ENCODE results near the gene HOMER1. TPM values are rescaled to one million over a fixed set of nuclear protein-coding genes. Genes with fewer than 3 reads are reported as not detected.

Gene HOMER1
- total and polyA plus RNA-seq, 2 of the 13 experiments (the other 11 are each of a cell fraction or from before 2014, with no cell fraction given), result 5.3 to 24.8 TPM

GRCh38 chr5:79526928-79527327, 13.0 kb upstream of the HOMER1 start (continued):
- TF ChIP-seq SUZ12 (IDR thresholded peaks at IDR 0.05; ENCODE audit: low read depth, low read length) (no peak), ZNF34 (CRISPR knock-in tag; IDR thresholded peaks at IDR 0.05; ENCODE audit: borderline replicate concordance) (no peak), USF2 (IDR thresholded peaks at IDR 0.05; ENCODE audit: low read depth, low read length) (no peak), USF2 (CRISPR knock-in tag; IDR thresholded peaks at IDR 0.05; ENCODE audit: borderline replicate concordance) (no peak)

GRCh38 chr5:79526493-79526892, 12.6 kb upstream of the HOMER1 start:
- Histone ChIP-seq H3K36me3 (replicated peaks in 1 of 2; ENCODE audit: control insufficient read depth in 1 of 2, insufficient read depth in 2 of 2, low read length in 2 of 2) (no peaks in the 10 kb centered on the region), H3K9me3 (ENCODE audit: low read length) (peaks cover 15% of the 10 kb centered on the region), H3K27ac (ENCODE audit: extremely low read length, insufficient read depth, low read length) (no peak overlapping the region), H2AFZ (ENCODE audit: low read length) (no peak overlapping the region), H3K4me1 (ENCODE audit: insufficient read depth, low read length) (no peaks in the 10 kb centered on the region), H4K20me1 (ENCODE audit: insufficient read depth, low read length) (no peaks in the 10 kb centered on the region), H3K4me3 (replicated peaks in 1 of 3; ENCODE audit: insufficient read depth in 1 of 3, low read depth in 2 of 3, low read length in 3 of 3) (no peak overlapping the region), H3K79me2 (ENCODE audit: insufficient read depth, low read length) (no peaks in the 10 kb centered on the region), H3K27me3 (ENCODE audit: control insufficient read depth in 1 of 2, insufficient read depth in 2 of 2, low read length in 2 of 2) (no peaks in the 10 kb centered on the region), H3K9ac (ENCODE audit: insufficient read depth, low read depth, low read length) (no peak overlapping the region), H3K4me2 (ENCODE audit: low read depth, low read length) (no peak overlapping the region)
- WGBS (ENCODE audit: low lambda C conversion rate), result 42% methylated on average over 2 of the region's 2 CpGs
- ATAC-seq, result no peak
- no peak for DNase-seq (ENCODE audit: low spot score)
- TF ChIP-seq TBP (CRISPR knock-in tag; IDR thresholded peaks at IDR 0.05), result no peak
- TF ChIP-seq SSRP1 (CRISPR knock-in tag; IDR thresholded peaks at IDR 0.05), result no peak
- no peak for TF ChIP-seq ZNF891 (CRISPR knock-in tag; IDR thresholded peaks at IDR 0.05)
- no peak for TF ChIP-seq XRCC5 (optimal IDR thresholded peaks at IDR 0.05; ENCODE audit: low read length)
- TF ChIP-seq ZNF879 (CRISPR knock-in tag; IDR thresholded peaks at IDR 0.05), result no peak
- BruUV-seq (replicated peaks), result no TSS peak
- no peak for FAIRE-seq
- in situ Hi-C loops (cut with HindIII; ENCODE audit: extremely low pct_ligation_motif_present, low pct_unique_long_range_greater_than_20kb), result no loop called here
- intact Hi-C loops (cut with micrococcal nuclease; ENCODE audit: unreplicated experiment), result no loop called here
- ChIA-PET POLR2A (interaction anchor here (2.0 kb wide), 1 partner anchor 12 kb away, joined by 10 read pairs; the partner anchor contains the start of gene HOMER1), CTCF (ENCODE audit: low intra/inter-chr PET ratio, low total read pairs) (no interaction called here)
